Thoracic aorta (tissue), 2 donors: ENCODE measurements around the gene ITGB4. TPM values are rescaled to one million over a fixed set of nuclear protein-coding genes. Genes with fewer than 3 reads are reported as not detected.
A peak's percentile ranks its signal among the peaks of the same experiment; 100 is the strongest.

ENCODE experiments used
- ATAC-seq: fragments of 150-250 bp; one replicate; pipeline ENCODE4 v1.8.0; 2017; ENCODE audit warnings: low read depth; ENCODE audit not compliant: insufficient number of reproducible peaks, low FRiP score
- DNase-seq: peaks from one replicate; pipeline ENCODE4 v3.0.0-alpha.2; 2020; ENCODE audit warnings: low spot score
- H3K27ac ChIP-seq, 2 donors: fragments of 200-600 bp; sonication (generic); 1 replicate in 1 of 2; 2 replicates in 1 of 2; pipeline ENCODE4 v1.5.1; 2016; ENCODE audit warnings: mild to moderate bottlenecking in 2 of 2, moderate library complexity in 2 of 2
- H3K27me3 ChIP-seq: fragments of 200-600 bp; sonication (generic); replicated peaks from 2 replicates; pipeline ENCODE4 v1.6.0; 2016; ENCODE audit warnings: mild to moderate bottlenecking; ENCODE audit not compliant: insufficient read depth
- H3K36me3 ChIP-seq: fragments of 200-600 bp; sonication (generic); one replicate; pipeline ENCODE4 v1.5.1; 2016
- H3K4me1 ChIP-seq, 2 donors: fragments of 200-600 bp; sonication (generic); 1 replicate in 1 of 2; 2 replicates in 1 of 2; pipeline versions ENCODE4 v1.5.1 to v1.6.0; 2016; ENCODE audit warnings: low read depth in 2 of 2, mild to moderate bottlenecking in 1 of 2; ENCODE audit not compliant: control insufficient read depth in 1 of 2
- H3K4me3 ChIP-seq: fragments of 200-600 bp; sonication (generic); 2 replicates; pipeline ENCODE4 v1.5.1; 2016; ENCODE audit warnings: mild to moderate bottlenecking
- H3K9me3 ChIP-seq: fragments of 200-600 bp; sonication (generic); 2 replicates; pipeline ENCODE4 v1.5.1; 2016
- CTCF ChIP-seq: fragments of 200-600 bp; sonication (generic); IDR thresholded peaks from one replicate; pipeline ENCODE4 v1.5.1; 2019; ENCODE audit warnings: antibody characterized with exemption
- total RNA-seq, 2 donors: library from RNA; depleted of rRNA; stranded (reverse); fragments of >200 nt; gene quantifications; one replicate each; pipeline versions ENCODE4 v1.1.0 to v1.2.3, GENCODE V29; 2016

ITGB4 gene
- total RNA-seq, 2 donors from 2014 or later, result 11.6 to 21.1 TPM

GRCh38 chr17:75762513-75763268 is 41.4 kb downstream of the ITGB4 start:
- no peaks in the 10 kb centered on the region for H3K9me3 ChIP-seq
- no peak for ATAC-seq
- peaks cover 9 to 24% of the 10 kb centered on the region in 2 donors for H3K4me1 ChIP-seq
- H3K4me3 ChIP-seq, result no peak overlapping the region
- peaks cover 2% of the 10 kb centered on the region for H3K36me3 ChIP-seq
- H3K27me3 ChIP-seq, result no peaks in the 10 kb centered on the region
- no peak overlapping the region for H3K27ac ChIP-seq
- no peak for DNase-seq
- no peak for TF ChIP-seq CTCF

- no peak for TF ChIP-seq CTCF
- Histone ChIP-seq H3K27me3 (no peaks in the 10 kb centered on the region), H3K27ac (no peak overlapping the region), H3K36me3 (no peaks in the 10 kb centered on the region), H3K4me3 (no peak overlapping the region), H3K4me1 (peaks cover 9 to 24% of the 10 kb centered on the region in 2 donors), H3K9me3 (no peaks in the 10 kb centered on the region)
- no peak for DNase-seq
- ATAC-seq, result no peak
These were observed 42.0 kb downstream of the ITGB4 start for GRCh38 chr17:75763269-75763607.

GRCh38 chr17:75763613-75764416 is 42.6 kb downstream of the ITGB4 start:
- ATAC-seq, result no peak
- peak overlapping the region; percentile 94 for H3K4me3 ChIP-seq

GRCh38 chr17:75764417-75764710 is 43.1 kb downstream of the ITGB4 start:
- Histone ChIP-seq H3K36me3 (no peaks in the 10 kb centered on the region), H3K4me3 (peak overlapping the region; percentile 94), H3K27me3 (no peaks in the 10 kb centered on the region), H3K9me3 (no peaks in the 10 kb centered on the region), H3K4me1 (peaks cover 9 to 24% of the 10 kb centered on the region in 2 donors), H3K27ac (peak overlapping the region; percentile 71 to 83)
- no peak for ATAC-seq
- no peak for DNase-seq
- no peak for TF ChIP-seq CTCF

More at GRCh38 chr17:75763613-75764416, 42.6 kb downstream of the ITGB4 start:
- no peaks in the 10 kb centered on the region for H3K9me3 ChIP-seq
- H3K27ac ChIP-seq, result peak overlapping the region; percentile 71 to 83
- TF ChIP-seq CTCF, result no peak
- no peak for DNase-seq
- H3K4me1 ChIP-seq, result peaks cover 9 to 24% of the 10 kb centered on the region in 2 donors
- no peaks in the 10 kb centered on the region for H3K27me3 ChIP-seq
- H3K36me3 ChIP-seq, result no peaks in the 10 kb centered on the region

GRCh38 chr17:75764711-75765421 is 43.6 kb downstream of the ITGB4 start, which contains the start of gene GALK1:
TSS of gene GALK1 (minus strand) at chr17:75765192. CDS start at chr17:75765136, 56 bp downstream.
- H3K4me1 ChIP-seq, result peaks cover 9 to 24% of the 10 kb centered on the region in 2 donors
- DNase-seq, result no peak
- peak; percentile 51 for ATAC-seq

More at GRCh38 chr17:75764711-75765421, 43.6 kb downstream of the ITGB4 start, which contains the start of gene GALK1:
- H3K27ac ChIP-seq, result peak within 1 kb of the TSS; percentile 71 to 83
- H3K4me3 ChIP-seq, result peak within 1 kb of the TSS; percentile 94
- no peaks in the 10 kb centered on the region for H3K36me3 ChIP-seq
- TF ChIP-seq CTCF, result peak; percentile 36
- no peaks in the 10 kb centered on the region for H3K9me3 ChIP-seq
- H3K27me3 ChIP-seq, result no peaks in the 10 kb centered on the region
